HFFc6 (cell line): ENCODE results near the gene CPLX3. TPM values are rescaled to one million over a fixed set of nuclear protein-coding genes. Genes with fewer than 3 reads are reported as not detected.
A peak's percentile ranks its signal among the peaks of the same experiment; 100 is the strongest.

ENCODE experiments used
- DNase-seq: peaks from one replicate; pipeline ENCODE4 v3.0.0-alpha.2; 2018
- H3K27ac Mint-ChIP-seq: 2 replicates; pipeline ENCODE4 v1.8.0; 2020; ENCODE audit warnings: mild to moderate bottlenecking, mixed read lengths
- H3K27me3 Mint-ChIP-seq: 2 replicates; pipeline ENCODE4 v1.8.0; 2021; ENCODE audit warnings: mild to moderate bottlenecking, moderate library complexity, mixed read lengths; ENCODE audit not compliant: insufficient read depth
- H3K36me3 Mint-ChIP-seq: 2 replicates; pipeline ENCODE4 v1.8.0; 2021; ENCODE audit warnings: low read depth, mixed read lengths
- H3K4me1 Mint-ChIP-seq: 2 replicates; pipeline ENCODE4 v1.8.0; 2020; ENCODE audit warnings: low read depth, mixed read lengths
- H3K4me3 Mint-ChIP-seq: 2 replicates; pipeline ENCODE4 v1.8.0; 2020; ENCODE audit warnings: mild to moderate bottlenecking, moderate library complexity, mixed read lengths
- H3K9me3 Mint-ChIP-seq: 2 replicates; pipeline ENCODE4 v1.8.0; 2020; ENCODE audit warnings: mild to moderate bottlenecking, mixed read lengths
- total RNA-seq, 6 experiments: library from RNA; stranded (reverse); fragmentation: NEBNext Ultra II Directional; extraction: Animal tissue kit (Norgen Biotek cat#: 25700); gene quantifications; 2 replicates in 1 of 6; 3 replicates in 5 of 6; pipeline ENCODE4 v1.2.3, GENCODE V29; 2021
- TF ChIP-seq, protein P1 (sequence below): fragments of 200-600 bp; sonication (generic); IDR thresholded peaks from 2 replicates; pipeline ENCODE4 v1.5.0; 2021; ENCODE audit warnings: antibody characterized with exemption, mild to moderate bottlenecking

The CPLX3 gene
- total RNA-seq, 6 experiments from 2014 or later: 0.09 TPM; not detected in 5

DNA sequence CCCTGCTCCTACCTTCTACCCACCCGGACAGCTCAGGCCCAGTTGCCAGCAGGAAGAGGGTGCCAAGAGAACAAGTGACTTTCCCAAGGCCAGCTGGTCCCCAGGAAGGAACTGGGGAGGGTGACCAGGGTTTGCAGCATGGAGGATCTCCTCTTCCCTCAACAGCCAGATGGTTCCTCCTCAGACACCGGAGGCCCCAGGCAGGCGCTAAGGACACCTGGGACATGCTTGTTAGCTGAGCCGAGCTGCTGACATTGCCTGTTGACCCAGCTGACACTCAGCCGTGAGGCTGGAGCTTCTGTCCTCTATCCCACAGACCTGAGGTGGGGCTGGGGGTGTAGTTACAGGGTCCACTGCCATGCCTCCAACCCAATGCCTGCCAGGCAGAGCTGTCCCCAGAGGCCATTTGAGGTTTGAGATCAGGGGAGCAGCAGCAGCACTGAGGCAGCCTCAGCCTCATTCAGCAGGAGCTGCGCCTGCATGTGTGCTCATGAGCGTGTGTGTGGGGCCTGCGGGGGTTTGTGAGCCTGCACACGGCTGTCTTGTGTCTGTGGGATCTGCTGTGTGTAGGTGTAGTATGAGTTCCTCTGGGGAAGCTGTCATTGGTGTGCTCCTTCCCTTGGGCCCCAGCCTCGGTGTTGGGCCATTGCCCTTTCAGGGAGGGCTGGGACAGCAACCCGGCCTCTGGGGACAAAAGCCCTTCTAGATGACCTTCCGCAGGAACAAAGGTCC lies 7.1 kb downstream of the CPLX3 start:
- DNase-seq: no peak
- TF ChIP-seq, protein P1, sequence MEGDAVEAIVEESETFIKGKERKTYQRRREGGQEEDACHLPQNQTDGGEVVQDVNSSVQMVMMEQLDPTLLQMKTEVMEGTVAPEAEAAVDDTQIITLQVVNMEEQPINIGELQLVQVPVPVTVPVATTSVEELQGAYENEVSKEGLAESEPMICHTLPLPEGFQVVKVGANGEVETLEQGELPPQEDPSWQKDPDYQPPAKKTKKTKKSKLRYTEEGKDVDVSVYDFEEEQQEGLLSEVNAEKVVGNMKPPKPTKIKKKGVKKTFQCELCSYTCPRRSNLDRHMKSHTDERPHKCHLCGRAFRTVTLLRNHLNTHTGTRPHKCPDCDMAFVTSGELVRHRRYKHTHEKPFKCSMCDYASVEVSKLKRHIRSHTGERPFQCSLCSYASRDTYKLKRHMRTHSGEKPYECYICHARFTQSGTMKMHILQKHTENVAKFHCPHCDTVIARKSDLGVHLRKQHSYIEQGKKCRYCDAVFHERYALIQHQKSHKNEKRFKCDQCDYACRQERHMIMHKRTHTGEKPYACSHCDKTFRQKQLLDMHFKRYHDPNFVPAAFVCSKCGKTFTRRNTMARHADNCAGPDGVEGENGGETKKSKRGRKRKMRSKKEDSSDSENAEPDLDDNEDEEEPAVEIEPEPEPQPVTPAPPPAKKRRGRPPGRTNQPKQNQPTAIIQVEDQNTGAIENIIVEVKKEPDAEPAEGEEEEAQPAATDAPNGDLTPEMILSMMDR: no peak
- H3K9me3 Mint-ChIP-seq: no peaks in the 10 kb centered on the region
- H3K27me3 Mint-ChIP-seq: peaks cover 10% of the 10 kb centered on the region
- H3K27ac Mint-ChIP-seq: no peak overlapping the region
- H3K36me3 Mint-ChIP-seq: no peaks in the 10 kb centered on the region
- H3K4me1 Mint-ChIP-seq: peaks cover 15% of the 10 kb centered on the region
- H3K4me3 Mint-ChIP-seq: no peak overlapping the region

DNA sequence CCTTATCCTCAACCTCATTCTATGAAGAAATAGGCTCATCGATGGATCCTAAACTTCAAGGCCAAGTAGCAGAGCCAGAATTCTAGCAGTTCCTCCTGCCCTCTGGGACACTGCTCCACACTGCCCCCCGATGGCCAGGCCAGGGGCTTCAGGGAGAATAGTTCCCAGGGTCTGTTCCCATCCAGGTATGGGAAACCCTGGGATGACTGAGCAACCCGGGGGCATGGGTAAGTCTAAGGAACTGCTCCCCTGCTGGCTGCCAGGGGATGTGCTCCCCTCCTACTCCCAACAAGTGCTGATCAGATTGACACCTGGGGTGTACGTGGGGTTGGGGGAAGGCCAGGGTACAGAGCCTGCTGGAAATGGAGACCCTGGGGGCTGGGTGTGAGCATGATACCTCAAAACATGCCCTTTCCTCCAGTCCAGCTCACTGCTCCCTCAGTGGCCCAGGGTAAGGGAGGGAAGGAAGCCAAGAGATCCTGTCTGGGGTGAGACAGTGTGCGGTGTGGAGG lies 8.9 kb downstream of the CPLX3 start:
- Mint-ChIP-seq H3K27me3 (peaks cover 9% of the 10 kb centered on the region), H3K36me3 (no peaks in the 10 kb centered on the region), H3K27ac (no peak overlapping the region), H3K4me3 (no peak overlapping the region), H3K9me3 (no peaks in the 10 kb centered on the region), H3K4me1 (peaks cover 5% of the 10 kb centered on the region; the same call in 1 of the 2 replicates)
- peak; percentile 50 for DNase-seq
- TF ChIP-seq, protein P1: peak; percentile 90

DNA sequence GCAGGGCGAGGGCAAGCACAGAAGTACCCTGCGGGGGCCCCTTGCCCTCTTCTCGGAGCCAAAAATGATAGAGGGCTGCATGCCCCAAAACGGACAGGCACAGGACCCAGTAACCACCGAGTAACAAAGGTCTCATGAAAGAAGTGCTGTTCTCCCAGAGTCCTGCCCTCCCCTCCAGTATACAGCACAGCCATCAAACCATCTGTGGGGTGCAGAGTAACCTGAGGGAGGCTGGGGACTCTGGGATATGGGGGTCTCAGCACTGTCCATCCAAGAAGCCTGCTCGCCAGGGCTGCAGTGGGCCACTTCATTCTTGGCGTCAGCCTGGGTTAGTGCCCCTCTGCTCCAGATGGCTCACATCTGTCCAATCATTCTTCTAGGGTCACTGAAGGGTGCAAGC lies 10.4 kb downstream of the CPLX3 start:
- Mint-ChIP-seq H3K4me1 (peaks cover 12% of the 10 kb centered on the region; the same call in 1 of the 2 replicates), H3K4me3 (no peak overlapping the region), H3K36me3 (no peaks in the 10 kb centered on the region), H3K9me3 (no peaks in the 10 kb centered on the region), H3K27ac (no peak overlapping the region), H3K27me3 (peaks cover 7% of the 10 kb centered on the region)
- TF ChIP-seq, protein P1: no peak
- DNase-seq: no peak

DNA sequence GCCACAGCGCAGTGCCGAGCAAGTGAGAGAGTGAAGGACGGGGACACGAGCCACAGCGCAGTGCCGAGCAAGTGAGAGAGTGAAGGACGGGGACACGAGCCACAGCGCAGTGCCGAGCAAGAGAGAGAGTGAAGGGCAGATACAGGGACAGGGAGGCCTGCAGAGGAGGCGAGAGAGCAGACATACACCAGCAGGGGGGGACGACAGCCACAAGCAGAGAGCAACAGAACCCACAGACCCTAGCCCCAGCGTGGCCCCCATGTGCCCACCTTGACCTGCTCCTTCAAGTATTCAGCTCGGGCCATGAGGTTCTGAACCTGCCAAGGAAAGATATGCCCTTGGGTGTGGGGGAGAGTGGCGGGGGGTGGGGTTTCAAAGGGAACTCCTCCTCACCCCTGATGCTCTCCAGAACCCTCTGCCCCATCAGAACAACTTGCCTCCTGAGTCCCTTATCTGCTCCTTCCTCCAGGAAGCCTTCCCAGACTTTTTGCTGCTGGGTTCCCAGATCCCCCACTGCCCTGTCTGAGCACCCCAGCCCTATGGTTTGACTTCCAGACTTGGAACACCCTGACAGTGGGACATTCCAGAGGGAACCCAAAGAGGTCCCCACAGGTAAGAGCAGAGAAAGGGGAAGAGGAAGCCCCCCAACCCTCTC lies 11.2 kb downstream of the CPLX3 start:
- Mint-ChIP-seq H3K27me3 (peaks cover 7% of the 10 kb centered on the region), H3K9me3 (no peaks in the 10 kb centered on the region), H3K4me3 (no peak overlapping the region), H3K36me3 (no peaks in the 10 kb centered on the region), H3K4me1 (peaks cover 17% of the 10 kb centered on the region; the same call in 1 of the 2 replicates), H3K27ac (no peak overlapping the region)
- no peak for DNase-seq
- TF ChIP-seq, protein P1: peak; percentile 29

DNA sequence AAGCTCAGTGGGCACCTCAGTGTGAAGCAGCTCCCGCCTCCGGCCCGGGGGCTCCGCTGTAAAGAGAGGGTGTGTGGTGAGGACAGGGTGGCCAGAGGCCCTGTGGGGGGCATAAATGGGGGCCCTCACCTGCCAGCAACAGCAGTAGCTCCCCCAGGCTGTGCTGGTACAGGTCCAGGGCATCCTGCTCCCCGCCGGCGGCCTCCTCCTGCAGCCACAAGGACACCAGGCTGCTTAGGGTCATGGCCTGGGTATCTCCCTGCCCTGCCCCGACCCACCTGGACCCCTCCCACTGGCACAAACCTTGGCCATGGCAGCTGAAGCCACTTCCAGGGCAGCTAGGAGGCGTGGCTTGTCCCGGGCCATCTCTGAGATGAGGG lies 11.7 kb downstream of the CPLX3 start:
- no peak overlapping the region for H3K27ac Mint-ChIP-seq
- peaks cover 17% of the 10 kb centered on the region; the same call in 1 of the 2 replicates for H3K4me1 Mint-ChIP-seq
- TF ChIP-seq, protein P1: no peak
- H3K27me3 Mint-ChIP-seq: peaks cover 3% of the 10 kb centered on the region
- no peak overlapping the region for H3K4me3 Mint-ChIP-seq
- H3K36me3 Mint-ChIP-seq: no peaks in the 10 kb centered on the region
- no peak for DNase-seq
- no peaks in the 10 kb centered on the region for H3K9me3 Mint-ChIP-seq
